ENCODE measurements around the gene FCHSD2. TPM values are rescaled to one million over a fixed set of nuclear protein-coding genes. Genes with fewer than 3 reads are reported as not detected.

FCHSD2 gene
- total RNA-seq, 1 donor = 28.2 TPM

DNA sequence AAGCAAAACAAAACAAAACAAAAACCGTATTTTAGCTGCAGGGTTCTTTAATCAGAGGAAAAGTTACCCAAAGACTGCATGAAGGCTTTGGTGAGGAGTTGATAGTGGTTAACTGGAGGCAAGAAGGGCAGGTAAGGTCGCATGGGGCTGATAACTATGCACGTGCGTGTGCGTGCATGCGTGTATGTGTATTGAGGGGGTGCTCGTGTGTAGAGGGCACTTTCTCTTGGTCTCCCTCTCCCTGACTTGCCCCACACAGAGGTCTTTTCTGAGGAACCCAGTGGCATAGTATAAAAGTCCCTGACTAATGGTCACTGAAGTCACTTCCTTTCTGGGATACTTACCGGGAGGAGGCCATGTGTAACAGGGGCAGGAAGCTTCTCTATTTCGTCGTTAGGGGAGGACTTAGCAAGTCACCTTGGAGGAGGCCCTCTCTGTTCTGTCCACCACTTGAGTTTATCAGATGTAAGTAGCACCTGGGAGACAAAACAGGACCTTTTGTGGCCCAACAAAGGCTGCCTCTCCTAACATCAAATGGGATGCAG is 20.1 kb upstream of the FCHSD2 start:
- Histone ChIP-seq H3K4me1 (ENCODE audit: insufficient read depth, low read length) (peaks cover 42% of the 10 kb centered on the region), H3K9me3 (ENCODE audit: low read depth, low read length) (no peaks in the 10 kb centered on the region), H3K27me3 (ENCODE audit: insufficient read depth, low read length) (no peaks in the 10 kb centered on the region), H3K4me3 (ENCODE audit: low read length) (no peak overlapping the region)

DNA sequence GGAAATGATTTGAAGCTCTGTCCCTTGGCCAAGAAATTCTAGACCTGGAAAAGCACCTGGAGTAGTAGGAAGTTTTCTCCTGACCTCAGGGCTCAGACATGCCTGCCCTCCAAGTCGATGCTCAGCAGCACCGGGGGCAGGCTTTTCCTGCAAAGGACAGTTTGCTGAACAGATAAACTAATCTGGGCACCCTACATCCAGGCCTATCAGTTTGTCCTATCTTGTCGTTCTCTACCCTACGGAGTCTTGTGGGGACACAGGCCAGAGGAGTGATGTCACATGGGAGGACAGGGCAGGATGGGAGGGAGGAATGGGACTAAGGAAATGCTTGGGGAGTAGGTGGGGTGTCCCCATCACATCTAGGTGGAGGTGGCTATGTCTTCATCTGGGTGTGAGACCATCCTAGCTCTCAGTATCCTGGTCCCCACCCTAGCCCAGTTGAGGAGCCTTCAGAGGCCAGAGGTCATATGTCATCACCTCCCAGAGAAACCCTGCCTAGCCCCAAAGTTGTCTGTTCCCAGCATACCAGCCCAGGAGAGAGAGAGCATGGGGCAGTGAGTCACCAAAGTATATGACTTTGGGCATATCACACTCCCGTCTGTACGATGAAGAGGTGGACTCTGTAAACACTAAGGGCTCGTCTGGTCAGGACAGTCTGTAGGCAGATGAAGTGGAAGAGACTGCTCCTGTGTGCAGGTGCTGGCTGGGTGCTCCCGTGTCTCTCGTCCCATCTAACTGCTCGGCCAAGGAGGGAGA is 18.1 kb upstream of the FCHSD2 start:
- H3K4me3 ChIP-seq (ENCODE audit: low read length) = no peak overlapping the region
- H3K4me1 ChIP-seq (ENCODE audit: insufficient read depth, low read length) = peaks cover 62% of the 10 kb centered on the region
- H3K9me3 ChIP-seq (ENCODE audit: low read depth, low read length) = no peaks in the 10 kb centered on the region
- H3K27me3 ChIP-seq (ENCODE audit: insufficient read depth, low read length) = no peaks in the 10 kb centered on the region

DNA sequence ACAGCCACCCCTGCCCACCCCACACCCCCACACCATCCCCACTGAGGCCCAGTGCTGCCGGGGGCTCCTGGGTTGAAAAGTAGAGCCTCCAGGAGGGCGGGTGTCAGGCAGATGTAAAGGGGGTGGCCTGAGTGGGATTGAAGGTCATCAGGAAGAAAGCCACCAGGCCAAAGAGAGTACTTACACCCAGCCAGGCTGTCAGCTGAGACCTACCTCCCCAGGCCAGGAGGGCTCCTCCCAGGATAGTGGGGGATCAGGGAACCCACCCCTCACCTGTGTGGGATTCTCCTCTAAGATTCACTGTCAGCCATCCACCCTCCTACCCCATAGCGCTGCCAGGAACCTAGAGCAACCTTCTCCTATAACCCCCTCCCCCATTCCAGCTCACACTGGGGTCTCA is 17.2 kb upstream of the FCHSD2 start:
- Histone ChIP-seq H3K9me3 (ENCODE audit: low read depth, low read length) (no peaks in the 10 kb centered on the region), H3K27me3 (ENCODE audit: insufficient read depth, low read length) (no peaks in the 10 kb centered on the region), H3K4me1 (ENCODE audit: insufficient read depth, low read length) (peaks cover 71% of the 10 kb centered on the region), H3K4me3 (ENCODE audit: low read length) (no peak overlapping the region)

DNA sequence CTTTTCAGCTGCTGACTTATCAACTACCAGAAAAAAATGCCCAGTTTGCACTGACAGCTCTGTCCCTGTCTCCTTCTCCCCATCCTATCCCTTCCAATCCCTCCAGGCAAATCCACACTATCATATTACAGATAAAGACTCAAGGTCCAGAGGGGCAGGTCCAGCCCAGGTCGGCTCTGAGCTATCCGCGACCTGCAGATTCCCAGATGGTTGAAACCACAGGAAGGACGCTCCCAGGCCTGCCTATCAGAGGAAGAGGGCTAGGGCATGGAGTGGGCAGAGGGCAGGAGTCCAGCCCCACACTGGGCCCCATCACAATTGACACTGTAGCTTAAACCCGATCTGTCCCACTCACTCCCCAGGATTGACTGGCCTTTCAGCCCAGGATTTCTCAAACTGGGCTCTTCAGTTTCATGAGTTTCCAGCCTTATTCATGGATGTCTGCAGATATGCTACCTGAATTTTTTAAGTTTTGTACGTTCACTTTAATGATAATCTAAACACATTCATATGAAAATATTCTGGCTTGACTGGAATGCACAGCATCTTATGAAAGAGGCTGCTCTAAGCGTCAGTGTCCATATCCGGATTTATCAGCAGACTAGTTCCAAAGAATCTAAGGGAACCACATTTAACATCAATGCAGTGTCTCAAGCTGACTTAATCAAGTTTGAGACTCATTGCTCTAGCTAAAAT is 16.4 kb upstream of the FCHSD2 start:
- Histone ChIP-seq H3K27me3 (ENCODE audit: insufficient read depth, low read length) (no peaks in the 10 kb centered on the region), H3K4me1 (ENCODE audit: insufficient read depth, low read length) (peaks cover 79% of the 10 kb centered on the region), H3K9me3 (ENCODE audit: low read depth, low read length) (no peaks in the 10 kb centered on the region), H3K4me3 (ENCODE audit: low read length) (no peak overlapping the region)

DNA sequence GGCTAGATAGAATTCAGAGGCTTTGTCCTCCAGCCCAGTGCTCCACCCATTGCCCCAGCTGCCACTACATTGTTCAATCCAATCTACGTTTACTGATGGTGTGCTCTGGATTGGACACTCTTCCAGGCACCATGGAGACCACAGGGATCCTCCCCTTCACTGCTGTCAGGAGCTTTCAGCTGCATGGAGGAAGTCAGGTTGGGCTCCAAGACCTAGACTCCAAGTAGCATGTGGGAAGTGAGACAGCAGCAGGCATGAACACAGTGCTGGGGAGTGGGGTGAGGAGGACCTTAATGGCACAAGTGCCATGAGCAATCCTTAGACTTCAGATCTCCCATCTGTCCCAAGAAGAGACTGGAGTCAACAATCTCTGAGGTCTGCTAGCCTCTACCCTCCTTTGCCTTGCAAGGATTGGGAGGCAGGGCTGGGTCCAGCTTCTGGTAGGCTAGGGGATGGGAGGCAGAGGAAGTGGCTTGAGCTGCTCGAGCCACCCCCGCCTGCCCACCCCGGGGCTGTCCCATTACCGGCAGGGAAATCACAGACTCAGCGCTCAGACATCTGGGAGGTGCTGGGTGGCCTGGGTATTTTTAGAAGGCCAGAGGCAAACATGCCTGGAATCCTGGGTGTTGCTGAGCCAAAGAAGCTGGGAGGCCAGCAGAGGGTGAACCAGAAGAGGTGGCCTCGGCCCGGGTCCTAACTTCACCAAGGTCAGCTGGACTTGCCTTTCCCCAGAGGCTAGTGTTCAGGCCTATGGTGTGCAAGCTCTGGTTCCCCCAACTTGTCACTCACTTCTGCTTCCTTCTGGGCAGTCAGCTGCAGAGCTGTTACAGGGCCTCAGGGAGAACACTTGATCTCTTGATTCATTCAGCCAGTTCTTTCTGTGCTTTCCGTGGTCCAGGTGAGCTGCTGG is 15.2 kb upstream of the FCHSD2 start:
- Histone ChIP-seq H3K4me3 (ENCODE audit: low read length) (no peak overlapping the region), H3K27me3 (ENCODE audit: insufficient read depth, low read length) (no peaks in the 10 kb centered on the region), H3K9me3 (ENCODE audit: low read depth, low read length) (no peaks in the 10 kb centered on the region), H3K4me1 (ENCODE audit: insufficient read depth, low read length) (peaks cover 84% of the 10 kb centered on the region)

DNA sequence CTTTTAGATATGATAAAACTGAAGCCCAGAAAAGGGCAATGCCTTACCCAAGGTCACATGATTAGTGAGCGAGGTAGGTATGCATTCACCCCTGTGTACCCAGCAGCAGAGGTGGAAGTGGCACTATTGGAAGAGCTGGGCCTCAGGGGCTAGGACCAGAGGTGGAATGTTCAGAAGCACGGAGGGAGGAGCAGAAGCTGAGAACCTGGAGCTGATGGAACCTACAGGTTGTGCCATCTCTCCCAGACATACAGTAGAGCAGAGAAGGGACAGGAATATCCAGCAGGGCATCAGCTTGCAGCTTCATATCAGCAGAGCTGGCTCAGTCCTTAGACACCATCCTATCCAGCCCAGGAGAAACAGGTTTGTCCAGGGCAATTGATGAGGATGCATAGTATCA is 14.6 kb upstream of the FCHSD2 start:
- Histone ChIP-seq H3K27me3 (ENCODE audit: insufficient read depth, low read length) (no peaks in the 10 kb centered on the region), H3K4me1 (ENCODE audit: insufficient read depth, low read length) (peaks cover 85% of the 10 kb centered on the region), H3K4me3 (ENCODE audit: low read length) (no peak overlapping the region), H3K9me3 (ENCODE audit: low read depth, low read length) (no peaks in the 10 kb centered on the region)

DNA sequence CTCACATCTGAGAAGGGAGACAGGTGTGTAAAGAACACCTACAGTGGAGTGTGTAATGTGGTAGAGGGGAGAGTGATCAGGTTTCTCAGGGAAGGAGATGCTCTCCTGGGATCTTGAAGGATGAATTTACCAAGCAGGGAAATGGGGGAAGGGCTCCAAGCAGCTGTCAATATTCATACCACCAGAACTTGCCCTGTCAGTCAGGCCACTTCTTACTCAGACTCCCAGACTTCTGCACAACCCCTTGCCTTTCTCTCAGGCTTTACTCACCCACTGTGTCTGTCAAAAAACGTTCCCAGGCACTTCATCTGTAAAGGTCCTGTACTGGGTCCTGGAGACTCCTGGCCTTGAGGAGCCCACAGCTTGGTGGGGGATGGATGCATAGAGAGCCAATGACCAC is 14.0 kb upstream of the FCHSD2 start:
- Histone ChIP-seq H3K9me3 (ENCODE audit: low read depth, low read length) (no peaks in the 10 kb centered on the region), H3K4me3 (ENCODE audit: low read length) (no peak overlapping the region), H3K4me1 (ENCODE audit: insufficient read depth, low read length) (peaks cover 91% of the 10 kb centered on the region), H3K27me3 (ENCODE audit: insufficient read depth, low read length) (no peaks in the 10 kb centered on the region)

DNA sequence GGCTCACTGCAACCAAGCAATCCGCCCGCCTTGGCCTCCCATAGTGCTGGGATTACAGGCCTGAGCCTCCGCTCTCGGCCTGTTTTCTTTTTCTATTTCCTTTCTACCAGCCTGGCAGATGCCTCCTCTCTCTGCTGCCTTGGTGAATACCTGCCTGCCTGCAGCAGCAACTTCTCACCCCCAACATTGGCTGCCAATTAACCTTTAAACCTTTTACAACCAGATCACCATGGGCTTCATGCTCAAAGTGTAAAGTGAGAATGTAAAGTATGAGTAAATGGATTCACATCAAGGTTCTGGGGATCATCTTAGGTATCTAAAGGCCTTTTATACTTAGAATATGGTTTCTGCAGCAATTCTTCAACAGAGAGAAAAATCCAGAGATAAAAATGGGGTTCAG is 13.0 kb upstream of the FCHSD2 start:
- H3K4me1 ChIP-seq (ENCODE audit: insufficient read depth, low read length) = peaks cover 97% of the 10 kb centered on the region
- H3K4me3 ChIP-seq (ENCODE audit: low read length) = no peak overlapping the region
- no peaks in the 10 kb centered on the region for H3K27me3 ChIP-seq (ENCODE audit: insufficient read depth, low read length)
- H3K9me3 ChIP-seq (ENCODE audit: low read depth, low read length) = no peaks in the 10 kb centered on the region

DNA sequence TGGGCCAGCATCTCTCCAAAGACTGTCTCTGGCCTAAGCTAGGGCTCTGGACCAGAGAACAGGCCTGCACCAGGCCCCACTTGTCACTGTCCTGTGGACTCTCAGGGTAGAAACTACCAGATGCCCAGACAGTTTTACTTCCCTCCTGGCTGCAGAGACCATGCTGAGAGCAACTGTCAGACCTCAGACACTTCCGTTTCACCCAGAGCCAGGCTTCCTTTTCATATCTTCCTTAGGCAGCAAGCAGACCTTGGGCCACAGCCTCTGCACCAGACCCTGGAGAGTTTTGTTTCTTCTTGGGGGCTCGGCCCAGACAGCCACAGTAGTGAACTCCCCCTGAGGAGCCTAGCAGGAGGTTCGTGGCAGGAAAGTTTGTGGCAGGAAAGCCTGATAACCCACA is 12.1 kb upstream of the FCHSD2 start:
- no peaks in the 10 kb centered on the region for H3K27me3 ChIP-seq (ENCODE audit: insufficient read depth, low read length)
- H3K4me1 ChIP-seq (ENCODE audit: insufficient read depth, low read length) = peaks cover 97% of the 10 kb centered on the region
- no peaks in the 10 kb centered on the region for H3K9me3 ChIP-seq (ENCODE audit: low read depth, low read length)
- H3K4me3 ChIP-seq (ENCODE audit: low read length) = no peak overlapping the region

DNA sequence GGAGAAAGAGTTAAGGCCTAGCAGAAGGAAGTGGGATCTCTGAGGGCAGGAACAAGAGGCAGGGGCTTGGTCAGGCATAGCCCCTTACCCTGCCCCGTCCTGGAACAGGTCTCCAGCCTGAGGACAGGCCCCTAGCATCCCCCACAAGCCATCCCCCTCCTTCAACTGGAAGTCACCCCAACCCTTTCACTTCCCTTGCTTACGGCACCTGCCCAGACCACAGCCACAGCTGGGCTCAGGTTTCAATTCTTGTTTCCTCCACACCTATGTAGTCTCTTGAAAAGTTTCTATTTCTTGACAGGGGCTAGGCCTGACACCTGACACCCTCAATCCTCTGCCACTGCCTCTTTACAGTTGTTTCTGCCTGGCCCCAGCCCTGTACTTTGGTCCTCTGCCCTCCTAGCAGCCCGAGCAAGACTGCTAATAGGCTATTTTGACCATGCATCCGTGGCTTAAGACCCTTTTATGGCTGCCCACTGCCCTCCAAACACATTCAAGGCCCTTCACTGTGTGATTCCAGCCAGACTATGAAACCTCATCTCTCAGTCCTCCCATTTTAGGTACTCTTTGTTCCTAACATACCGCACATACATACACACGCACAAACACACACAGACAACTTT is 10.9 kb upstream of the FCHSD2 start:
- Histone ChIP-seq H3K9me3 (ENCODE audit: low read depth, low read length) (no peaks in the 10 kb centered on the region), H3K4me1 (ENCODE audit: insufficient read depth, low read length) (peaks cover 98% of the 10 kb centered on the region), H3K27me3 (ENCODE audit: insufficient read depth, low read length) (no peaks in the 10 kb centered on the region), H3K4me3 (ENCODE audit: low read length) (no peak overlapping the region)

DNA sequence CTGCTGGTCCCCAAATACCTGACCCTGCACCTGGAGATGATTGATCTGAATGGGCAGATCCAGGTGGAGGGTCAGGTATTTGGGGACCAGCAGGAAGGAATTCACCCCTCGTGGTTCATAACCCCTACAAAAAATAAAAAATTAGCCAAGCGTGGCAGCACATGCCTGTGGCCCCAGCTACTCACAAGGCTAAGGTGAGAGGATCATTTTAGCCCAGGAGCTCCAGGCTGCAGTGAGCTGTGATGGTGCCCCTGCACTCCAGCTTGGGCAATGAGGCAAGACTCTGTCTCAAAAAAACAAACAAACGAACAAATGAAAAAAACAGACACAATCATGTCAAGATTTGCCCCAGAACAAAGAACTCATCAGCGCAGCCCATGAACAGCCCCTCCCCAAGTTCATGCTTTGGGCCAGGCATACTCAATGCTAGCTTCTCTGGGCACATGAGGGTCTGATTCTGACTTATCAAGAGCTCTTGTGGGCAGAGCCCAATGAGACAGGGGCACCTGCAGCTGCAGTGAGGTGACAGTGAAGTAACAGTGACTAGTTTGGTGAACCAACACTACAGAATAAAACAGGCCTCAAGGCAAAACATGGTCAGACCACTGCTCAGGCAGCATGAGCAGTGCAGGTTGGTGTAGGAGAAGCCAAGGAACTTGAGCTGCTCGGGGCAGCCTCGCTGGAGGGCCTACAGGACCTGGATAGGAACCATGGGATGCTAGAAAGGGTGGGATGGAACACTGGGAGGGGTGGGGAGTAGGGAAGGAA is 10.2 kb upstream of the FCHSD2 start:
- Histone ChIP-seq H3K27me3 (ENCODE audit: insufficient read depth, low read length) (no peaks in the 10 kb centered on the region), H3K9me3 (ENCODE audit: low read depth, low read length) (no peaks in the 10 kb centered on the region), H3K4me1 (ENCODE audit: insufficient read depth, low read length) (peaks cover 98% of the 10 kb centered on the region), H3K4me3 (ENCODE audit: low read length) (no peak overlapping the region)

DNA sequence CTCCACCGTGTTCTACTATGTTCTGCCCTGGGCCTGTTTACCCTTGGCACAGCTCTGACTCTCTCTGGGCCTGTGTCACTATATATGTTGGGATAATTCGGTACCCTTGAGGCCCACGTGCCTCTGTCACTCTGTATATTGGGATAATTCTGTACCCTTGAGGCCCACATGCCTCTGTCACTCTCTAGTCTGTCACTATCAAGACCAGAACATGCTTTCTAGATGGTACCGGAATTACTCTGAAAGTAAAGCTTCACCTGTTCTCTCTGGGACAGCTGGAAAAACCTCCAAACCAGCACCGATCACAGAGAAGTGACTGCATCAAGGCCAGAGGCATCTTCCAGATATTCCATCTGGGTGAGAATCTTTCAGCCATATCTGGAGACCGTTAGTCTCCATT is 9.3 kb upstream of the FCHSD2 start:
- H3K9me3 ChIP-seq (ENCODE audit: low read depth, low read length) = no peaks in the 10 kb centered on the region
- peaks cover 98% of the 10 kb centered on the region for H3K4me1 ChIP-seq (ENCODE audit: insufficient read depth, low read length)
- H3K4me3 ChIP-seq (ENCODE audit: low read length) = no peak overlapping the region
- no peaks in the 10 kb centered on the region for H3K27me3 ChIP-seq (ENCODE audit: insufficient read depth, low read length)

DNA sequence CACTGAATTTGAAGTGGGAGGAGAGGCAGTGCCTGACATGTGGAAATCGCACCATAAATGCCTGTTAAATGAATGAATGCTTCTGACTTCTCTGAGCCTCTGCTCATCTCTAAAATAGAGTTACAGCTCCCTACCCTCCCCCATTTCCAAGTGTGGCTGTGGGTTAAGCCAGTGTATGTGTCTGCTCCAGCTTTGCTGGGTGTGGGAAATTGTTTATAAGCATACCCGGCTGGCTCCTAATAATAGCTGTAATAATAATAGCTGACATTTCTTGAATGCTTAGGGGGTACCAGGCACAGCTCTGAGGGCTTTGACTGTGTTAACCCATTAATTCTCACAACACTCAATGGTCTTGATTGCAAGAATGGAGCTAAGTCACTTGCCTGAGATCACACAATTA is 7.0 kb upstream of the FCHSD2 start:
- peaks cover 96% of the 10 kb centered on the region for H3K4me1 ChIP-seq (ENCODE audit: insufficient read depth, low read length)
- no peaks in the 10 kb centered on the region for H3K9me3 ChIP-seq (ENCODE audit: low read depth, low read length)
- H3K4me3 ChIP-seq (ENCODE audit: low read length) = no peak overlapping the region
- H3K27me3 ChIP-seq (ENCODE audit: insufficient read depth, low read length) = no peaks in the 10 kb centered on the region

Measured in mononuclear cell (primary cell).